SW 1271 (cell line): ENCODE measurements around the gene OBSL1.

Source experiments
- DNase-seq, 2 experiments: peaks; one replicate each; lab custom pipeline; 2025; lab: John Stamatoyannopoulos, UW

OBSL1 gene

DNA sequence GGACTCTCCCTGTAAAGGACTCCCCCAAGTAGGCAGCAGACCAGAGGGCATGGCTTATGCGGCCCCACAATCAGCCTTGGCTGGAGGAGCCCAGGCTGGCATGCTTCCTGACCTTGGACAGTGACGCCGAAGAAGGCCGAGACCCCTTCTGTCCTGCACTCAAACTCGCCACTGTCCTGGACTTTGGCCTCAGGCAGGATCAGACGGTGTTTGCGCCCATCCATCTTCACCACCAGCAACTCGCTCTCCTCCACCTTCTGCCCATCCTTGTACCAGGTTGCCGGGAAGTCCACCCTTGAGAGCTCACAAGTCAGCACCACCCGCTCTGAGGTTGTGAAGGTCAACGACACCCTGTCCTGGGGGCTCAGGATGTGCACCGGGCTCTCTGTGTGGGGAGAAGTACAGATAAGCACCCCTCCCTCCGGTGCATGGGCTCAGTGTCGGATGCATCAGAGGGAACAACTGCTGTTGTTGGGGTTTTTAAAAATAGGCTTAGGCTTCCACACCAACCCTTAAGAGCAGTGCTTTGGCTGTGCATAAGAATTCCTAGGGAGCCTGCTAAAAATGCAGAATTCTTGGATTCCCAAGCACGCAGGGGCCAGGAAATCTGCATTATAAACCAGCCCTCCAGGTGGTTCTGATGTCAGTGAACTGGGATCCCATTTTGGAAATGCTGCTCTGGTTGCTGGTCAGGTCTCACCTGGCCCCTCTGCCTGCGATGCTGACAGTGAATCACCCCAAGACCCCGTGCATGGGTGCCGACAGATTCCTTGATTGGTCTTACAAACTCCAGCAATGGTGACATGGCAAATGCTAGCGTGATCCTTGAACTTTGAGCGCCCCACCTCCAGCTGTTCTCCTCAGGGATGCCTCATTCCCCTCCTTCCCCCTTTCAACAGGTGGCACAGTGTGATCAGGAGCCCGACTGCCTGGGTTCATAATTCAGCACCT lies 5.9 kb downstream of the OBSL1 start:
- DNase-seq, result no peak

DNA sequence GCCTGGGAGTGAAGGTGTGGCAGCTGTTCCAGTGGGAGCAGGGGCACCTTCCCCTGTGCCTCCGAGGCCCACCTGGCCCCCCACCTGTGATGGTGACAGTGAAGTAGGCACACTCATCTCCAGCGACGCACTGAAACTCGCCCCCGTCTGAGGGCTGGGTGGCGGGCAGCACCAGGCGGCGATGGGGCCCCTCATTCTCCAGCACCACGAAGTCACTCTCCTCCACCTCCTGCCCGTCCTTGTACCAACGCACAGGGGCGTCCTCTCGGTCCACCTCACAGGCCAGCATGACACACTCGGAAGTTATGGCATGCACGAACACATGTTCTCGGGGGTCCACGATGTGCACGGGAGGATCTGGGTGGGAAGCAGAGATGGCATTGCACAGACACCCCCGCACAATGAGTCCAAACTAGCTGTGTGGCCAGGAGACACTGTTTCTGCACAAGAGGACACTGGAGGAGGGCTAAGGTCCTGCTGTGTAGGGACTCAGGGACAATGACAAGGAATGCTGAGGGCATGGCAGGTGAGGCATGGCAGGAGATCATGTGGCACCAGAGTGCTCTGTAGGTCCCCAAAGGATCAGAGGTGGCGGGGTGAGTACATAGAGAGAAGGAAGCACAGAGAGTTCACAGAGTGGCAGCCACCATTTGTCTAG lies 7.9 kb downstream of the OBSL1 start:
- DNase-seq, result no peak

DNA sequence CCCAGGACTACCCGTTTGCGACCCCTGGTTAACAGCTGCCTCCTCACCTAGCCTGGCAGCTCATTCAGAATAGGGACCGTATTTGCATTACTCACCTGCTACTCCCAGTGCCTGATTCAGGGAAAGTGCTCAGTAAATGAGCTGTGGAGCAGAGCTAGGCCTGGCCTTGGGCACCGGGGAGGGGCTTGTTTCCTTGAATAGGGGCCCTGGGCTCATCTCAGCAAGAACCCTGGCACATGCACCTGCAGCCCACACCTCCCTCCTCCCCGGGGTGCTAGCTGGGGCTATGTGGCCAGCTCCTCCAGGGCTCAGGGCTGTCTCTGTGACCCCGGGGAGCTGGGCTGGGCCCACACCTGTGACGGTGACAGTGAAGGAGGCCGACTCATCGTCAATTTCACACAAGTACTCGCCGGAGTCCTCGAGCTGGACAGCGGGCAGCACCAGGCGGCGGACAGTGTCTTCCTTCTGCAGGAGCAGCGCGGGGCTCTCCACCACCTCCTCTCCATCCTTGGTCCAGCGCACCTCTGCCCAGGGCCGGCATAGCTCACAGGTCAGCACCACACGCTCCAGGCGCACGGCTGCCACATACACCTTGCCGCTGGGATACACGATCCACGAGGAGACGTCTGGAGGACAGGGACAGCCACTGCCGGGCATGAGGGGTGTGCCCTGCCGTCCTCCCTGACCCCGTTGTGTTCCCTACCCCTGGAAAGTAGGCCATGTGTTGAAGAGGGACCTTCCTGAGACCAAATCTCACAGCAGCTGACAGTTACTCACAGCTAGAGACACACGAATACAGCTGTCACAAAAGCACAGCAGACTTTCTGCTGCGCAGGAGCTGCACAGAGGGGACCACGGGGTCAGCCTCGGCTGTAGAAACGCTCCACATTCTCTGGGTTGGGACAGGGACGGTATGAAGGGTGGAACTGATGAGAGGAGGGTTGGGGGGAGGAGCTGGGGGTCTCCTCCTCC lies 9.0 kb downstream of the OBSL1 start:
- no peak for DNase-seq

DNA sequence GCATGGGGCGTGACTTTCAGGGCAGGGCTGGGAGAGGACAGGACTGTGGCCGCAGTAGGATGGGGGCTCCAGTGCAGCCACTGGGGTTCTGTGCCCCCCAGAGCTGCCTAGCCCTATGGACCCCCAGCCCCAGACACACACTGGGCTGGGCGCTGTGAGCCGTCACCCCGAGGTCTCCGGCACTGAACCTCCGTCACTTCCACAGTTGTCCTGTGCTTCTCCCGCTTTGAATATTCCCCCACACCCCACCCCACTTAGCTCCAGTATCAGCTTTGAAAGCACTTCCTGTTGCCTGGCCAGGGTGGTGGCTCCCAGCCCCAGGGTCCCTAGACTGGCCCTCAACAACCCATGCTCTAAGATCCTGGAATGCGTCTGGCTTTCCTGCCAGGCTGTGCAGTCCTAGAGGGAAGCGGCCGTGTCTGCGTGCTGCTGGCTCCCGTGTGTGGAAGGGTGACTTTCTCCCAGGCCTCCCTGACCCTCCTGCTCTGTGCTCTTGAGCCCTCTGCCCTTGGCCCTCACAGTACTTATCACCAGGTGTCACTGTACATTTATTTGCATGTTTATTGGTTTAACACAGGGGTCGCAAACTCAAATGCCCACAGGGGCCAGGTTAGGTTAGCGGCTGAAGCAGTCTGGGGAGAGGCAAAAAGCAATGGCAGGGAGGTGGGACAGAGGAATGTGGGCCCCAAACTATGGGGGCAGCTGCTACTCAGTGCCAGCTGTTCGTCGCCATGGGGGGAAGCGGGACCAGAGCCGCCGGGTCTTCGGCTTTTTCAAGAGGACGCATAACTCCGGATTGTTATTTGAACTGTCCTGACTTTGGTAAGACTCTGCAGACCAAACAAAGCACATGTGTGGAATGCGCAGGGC lies 9.9 kb downstream of the OBSL1 start:
- DNase-seq, result no peak

DNA sequence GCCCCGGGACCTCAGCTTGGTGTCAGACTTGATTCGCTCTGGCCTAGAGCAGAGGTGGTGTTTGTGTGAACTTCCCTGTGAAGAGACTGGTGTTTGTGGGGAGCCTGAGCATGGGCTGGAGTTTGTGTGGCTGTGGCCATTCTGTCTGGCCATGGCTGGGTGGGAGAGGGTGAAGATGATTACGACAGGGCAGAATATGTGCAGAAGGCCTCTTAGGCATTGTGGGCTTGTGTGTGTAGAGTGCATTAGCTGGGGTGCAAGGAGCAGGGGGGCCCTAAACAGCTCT lies 10.5 kb downstream of the OBSL1 start:
- no peak for DNase-seq

DNA sequence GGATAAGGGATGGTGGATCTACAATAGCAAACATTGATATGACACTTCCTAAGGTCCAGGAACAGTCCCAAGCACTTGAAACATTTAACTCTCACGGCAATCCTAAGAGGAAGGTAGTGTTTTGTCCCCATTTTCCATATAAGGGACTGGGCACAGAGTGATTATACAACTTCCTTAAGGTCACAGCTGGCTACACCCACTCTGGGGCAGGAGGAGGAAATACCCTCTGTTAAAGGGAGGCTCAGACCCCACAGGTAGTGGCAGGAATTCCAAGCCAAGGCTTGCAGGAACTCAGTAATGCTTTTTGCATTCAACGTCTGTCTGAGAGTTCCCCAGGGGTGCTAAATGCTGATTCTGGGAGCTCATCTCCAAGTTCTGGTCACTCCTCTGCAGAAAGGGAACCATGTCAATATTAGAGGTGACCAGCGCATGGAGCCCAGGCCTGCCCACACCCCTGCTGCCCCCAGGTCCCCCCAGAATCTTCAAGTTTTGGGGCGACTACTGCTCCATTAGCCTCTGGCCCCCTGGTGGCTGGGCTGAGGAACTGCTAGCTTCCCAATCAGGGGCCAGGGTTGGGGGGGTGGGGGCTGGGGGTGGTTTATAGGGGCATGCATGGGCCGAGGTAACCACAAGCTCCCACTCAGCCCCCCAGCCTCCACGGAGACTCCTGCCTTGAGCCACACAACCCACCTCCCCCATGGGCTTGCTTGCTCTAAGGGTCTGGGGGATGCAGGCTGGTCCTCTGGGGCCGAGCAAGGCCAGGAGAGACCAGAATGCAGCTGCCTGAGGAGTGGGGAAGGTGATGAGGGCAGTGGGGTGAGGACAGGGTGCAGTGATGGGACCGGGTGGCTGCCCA lies 11.1 kb downstream of the OBSL1 start:
- no peak for DNase-seq

DNA sequence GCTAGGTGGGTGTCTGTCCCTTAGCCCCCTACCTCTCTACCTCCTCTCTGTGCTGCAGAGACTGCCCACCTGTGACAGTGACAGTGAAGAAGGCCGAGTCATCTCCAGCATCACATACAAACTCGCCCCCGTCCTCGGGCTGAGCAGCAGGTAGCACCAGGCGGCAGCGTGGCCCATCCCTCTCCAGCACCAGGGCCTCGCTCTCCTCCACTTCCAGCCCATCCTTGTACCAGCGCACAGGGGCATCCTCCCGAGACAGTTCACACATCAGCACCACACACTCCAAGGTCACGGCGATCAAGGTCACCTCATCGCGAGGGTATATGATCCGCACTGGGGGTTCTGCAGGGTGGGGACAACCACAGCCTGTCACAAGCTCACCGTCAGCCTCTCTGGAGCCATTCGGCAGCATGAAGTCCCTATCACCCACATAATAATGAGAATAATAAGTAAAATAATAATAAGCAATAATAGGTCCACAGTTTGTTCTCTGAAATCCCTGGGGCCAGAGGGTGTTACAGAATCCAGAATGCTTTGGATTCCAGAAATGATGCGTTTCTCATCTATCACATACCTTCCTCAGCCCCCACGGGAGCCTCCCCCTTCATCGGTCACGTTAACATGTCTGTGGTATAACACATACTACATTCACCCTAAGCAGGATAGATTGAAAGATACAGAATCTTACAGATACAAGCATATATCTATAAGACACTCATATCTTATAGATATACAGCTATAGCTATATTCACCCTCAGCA lies 12.0 kb downstream of the OBSL1 start:
- no peak for DNase-seq

DNA sequence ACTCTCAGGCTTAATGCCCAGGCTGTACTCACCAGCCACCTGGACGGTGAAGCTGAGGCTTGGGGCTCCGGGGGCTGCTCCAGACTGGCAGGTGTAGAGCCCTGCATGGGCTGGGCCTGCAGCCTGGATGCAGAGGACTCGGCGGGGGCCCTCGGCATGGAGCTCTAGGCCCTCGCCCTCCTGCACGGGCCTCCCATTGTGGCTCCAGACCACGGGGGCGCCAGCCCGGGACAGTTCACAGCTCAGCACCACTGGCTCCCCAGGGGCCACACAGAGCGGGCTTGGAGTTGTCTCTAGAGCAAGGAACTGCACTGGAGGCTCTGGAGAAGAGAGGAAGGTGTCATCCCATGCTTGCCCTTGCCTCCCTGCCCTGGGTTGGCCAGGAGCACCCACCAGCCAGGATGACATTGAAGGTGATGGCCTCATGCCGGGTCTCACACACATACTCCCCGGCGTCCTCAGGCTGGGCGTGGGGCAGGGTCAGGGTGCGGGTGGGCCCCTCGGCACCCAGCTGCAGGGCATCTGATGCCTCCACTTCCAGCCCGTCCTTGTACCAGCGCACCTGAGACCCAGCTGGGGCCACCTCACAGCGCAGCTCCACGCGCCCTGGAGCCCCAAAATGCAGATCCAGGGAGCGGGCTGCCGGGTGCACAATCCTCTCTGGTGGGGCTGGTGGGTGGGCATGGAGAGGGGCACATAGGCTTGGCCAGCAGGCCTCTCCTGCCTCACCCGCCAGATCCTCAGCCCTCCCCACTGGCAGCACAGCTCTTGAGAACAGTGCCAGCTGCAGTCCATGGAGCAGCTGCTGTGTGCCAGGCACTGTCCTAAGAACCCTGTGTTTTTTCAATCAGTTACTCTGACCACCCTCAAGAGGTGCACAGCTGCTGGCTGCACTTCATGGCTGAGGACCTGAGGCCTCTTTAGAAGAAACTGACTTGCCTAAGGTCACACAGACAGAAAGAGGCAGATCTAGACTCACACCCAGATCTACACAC lies 13.3 kb downstream of the OBSL1 start:
- DNase-seq, result no peak

DNA sequence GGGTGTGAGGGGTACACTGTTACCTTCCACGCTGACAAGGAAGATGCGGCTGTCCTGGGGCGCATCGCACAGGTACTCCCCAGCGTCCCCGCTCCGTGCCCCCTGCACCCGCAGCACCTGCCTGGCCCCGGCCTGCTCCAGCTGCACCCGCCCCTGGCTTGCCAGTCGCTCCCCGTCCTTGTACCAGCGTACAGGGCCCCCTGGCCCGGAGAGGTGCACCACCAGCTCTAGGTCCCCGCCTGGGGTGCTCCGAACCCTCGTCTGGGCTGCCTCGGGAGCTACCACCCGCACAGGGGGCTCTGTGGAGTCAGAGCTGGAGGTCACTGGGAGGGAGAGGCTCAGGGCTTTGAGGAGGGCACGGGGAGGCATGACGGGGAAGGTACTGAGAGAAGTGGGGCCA lies 14.0 kb downstream of the OBSL1 start:
- DNase-seq, result no peak

DNA sequence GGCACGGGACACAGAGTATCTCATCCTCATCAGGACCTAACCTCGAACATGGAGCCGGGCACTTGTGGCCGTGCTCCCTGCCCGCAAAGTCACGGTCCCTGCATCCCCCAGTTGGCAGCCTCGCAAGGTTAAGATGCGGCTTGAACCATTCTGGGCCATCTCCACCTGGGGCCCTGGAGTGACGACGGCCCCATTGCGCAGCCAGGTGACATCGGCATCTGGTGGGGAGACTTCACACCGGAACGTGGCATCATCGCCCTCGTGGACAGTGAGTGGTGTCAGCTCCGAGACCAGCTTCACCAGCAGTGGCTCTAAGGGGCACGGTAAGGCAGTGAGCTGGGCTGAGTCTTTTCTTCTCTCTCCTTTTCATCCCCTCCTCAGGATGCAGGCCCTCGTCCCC lies 14.9 kb downstream of the OBSL1 start:
- DNase-seq, result no peak

DNA sequence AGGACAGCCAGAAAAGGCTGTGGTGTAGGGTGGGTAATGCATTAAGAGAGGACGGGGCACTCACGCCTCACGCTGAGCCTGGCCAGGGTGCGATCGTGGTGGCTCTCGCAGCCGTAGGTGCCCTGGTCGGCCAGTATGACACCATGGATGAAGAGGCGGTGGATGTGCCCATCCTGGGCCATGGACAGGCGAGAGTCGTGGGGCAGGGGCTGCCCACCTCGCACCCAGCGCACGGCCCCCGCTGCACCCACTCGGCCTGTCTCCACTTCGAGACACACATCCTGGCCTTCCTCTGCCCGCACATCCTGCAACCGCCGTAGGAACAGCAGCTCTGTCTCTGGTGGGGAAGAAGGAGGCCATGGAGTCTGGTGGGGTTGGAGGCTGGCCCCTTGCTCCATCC lies 15.4 kb downstream of the OBSL1 start:
- no peak for DNase-seq

DNA sequence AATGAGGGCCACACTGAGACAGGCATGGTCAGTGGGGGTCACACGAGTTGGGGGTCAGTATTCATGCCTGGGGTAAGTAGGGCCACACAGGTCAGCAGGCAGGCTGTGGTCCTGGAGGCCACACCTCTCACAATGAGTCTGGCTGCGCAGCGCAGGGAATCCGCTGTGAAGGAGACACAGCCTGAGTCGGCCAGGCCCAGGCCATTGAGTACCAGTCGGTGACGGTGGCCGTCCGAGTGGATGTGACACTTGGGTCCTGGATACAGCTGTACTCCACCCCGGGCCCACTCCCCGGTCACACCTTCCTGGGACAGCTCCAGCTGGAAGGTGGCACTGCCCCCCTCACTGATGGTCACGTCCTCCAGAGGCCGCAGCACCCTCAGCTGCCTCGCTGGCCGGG lies 17.0 kb downstream of the OBSL1 start:
- DNase-seq, result no peak

DNA sequence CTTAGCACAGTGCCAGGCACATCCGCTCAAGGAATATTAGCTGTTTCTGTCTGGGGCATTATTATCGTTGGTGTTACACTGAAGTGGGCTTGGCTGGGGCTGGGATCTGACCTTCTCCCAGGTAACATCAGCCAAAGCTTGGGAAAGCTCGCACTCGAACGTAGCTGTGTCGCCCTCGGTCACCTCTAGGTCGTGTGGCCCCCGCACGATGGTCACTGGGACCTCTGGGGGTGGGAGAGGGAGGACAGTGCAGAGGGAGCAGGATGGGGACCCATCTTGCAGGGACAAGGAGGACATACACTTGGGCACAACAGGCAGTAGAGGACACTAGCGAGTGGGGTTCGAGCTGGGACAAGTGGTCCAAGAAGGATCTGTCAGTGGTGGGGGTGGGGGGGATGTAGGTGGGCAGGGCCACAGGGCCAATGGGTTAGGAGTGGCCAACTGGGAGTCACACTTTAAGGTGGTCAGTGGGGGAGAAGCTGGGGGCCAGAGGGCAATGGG lies 17.8 kb downstream of the OBSL1 start:
- DNase-seq, result no peak

DNA sequence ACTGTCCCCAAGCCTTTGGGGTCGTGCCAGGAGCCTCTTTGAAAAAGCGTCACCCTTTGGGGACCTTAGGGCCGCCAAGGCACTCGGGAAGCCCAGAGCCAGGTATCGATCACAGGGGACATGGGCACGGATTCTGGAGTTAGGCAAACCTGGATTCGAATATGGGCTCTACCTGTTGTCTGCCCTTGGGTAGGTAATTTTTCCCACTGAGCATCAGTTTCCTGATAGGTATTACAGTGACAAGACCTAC lies 18.2 kb downstream of the OBSL1 start:
- DNase-seq, result no peak

DNA sequence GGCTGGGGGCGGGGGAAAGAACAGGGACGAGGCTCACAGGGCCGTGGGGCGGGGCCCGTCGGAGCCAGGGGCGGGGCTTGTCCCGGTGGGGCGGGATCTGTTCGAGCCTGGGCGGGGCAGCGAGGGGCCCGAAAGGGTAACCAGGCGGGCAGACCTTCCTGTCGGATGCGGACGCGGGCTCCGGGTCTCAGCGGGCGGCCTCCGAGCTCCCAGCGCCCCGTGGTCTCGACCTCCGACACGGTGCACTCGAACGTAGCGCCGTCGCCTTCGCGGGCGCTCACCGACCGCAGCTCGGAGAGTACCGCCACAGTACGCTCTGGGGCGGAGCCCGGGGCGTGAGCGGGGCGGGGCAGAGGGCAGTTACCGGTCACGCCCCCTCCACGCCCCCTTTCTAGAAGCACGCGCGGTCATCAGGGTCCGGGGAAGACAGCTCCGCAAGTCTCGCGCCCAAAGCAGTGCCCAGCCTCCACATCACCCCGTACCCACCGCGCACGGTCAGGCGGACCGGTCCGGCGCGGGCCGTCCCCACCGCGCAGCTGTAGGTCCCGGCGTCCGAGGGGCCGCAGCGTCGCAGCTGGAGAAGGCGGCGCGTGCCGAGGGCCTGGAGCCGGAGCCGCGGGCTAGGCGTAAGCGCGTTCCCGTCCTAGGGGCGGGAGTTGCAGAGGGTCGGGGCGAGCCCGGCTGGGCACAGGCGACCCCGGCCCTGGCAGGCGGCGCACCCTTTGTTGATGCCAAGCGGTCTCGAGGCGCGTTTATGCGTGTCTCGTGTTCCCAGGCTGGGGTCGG lies 18.8 kb downstream of the OBSL1 start:
- DNase-seq, result peak; percentile 36 to 74

DNA sequence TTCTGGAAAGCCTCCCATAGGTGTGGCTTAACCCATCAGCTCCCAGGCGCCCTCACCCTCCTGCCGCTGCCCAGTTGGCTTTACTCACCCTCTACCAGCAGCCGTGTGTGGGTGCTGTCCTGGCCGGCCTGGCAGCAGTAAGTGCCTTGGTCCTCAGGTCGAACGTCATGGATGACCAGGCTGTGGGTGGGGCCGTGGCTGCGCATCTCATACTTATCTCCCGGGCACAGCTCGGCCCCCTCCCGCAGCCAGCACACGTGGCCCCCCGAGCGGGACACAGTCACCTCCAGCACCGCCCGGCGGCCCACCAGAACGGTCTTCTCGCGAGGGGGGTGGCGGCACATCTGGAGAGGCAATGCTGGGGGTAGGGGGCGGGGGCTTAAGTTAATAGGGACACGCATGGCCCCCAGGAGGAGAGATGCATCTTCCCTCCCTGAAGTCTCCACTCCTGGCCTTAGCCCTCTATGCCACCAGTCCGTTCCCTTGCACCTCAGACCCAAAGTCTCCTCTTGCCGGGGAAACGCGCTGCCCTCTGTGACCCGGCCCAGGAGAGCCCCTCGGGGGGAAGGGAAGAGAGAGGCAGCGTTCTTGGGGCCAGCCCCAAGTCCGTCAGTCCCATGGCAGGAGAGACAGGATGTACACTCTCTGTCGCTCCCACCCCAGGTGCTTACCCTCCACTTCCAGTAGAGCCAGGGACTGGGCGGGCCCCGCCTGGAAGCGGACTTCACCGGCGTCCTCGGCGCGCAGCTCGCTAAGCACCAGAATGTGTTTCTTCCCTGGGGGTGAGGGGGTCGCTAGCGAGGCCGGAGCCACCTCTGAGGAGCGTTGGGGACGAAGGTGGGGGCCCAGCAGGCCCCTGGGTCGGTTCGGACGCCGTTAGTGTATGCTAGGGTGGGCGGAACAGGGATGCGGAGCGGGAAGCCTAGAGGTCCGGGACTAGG lies 19.6 kb downstream of the OBSL1 start:
- peak in 1 of 2 experiments; percentile 34 for DNase-seq

DNA sequence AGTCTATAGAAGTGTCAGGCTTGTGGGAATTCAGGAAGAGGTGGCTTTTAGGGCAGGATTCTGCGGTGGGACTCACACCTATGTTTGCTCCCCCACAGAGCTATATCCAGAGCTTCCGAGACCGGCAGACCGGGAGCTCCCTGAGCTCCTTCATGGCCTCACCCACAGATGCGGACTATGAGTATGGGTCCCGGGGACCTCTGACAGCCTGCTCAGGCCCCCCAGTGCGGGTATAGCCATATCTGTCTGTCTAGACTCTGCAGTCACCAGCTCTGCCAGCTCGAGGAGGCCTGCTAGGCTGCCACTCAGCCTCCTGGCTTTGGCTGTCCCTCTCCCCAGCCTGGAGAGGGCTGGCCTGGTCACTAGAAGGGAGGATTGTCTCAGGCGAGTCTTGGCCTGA lies 21.7 kb downstream of the OBSL1 start:
- DNase-seq, result no peak
